ENCODE data around the gene N4BP2.

DNA sequence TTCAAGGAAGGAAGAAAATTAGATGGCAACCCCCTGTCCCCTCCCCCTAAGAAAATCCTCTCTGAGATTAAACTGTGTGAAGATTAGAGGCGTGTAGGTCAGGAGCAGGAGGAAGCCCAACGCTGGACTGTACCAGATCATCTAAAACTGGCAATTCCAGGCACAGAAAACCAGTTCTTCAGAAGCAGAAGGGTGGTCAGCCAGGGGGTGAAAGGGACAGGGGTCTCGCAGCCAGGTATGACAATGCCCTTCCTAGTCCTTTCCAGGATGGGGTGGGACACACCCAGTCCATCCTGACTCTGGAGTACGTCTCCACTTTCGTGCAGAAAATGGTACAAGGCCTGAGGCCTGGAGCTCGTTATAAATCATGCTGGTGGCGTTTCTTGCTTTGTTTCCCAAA lies 136.9 kb downstream of the N4BP2 start:
- TF ChIP-seq, protein P1, sequence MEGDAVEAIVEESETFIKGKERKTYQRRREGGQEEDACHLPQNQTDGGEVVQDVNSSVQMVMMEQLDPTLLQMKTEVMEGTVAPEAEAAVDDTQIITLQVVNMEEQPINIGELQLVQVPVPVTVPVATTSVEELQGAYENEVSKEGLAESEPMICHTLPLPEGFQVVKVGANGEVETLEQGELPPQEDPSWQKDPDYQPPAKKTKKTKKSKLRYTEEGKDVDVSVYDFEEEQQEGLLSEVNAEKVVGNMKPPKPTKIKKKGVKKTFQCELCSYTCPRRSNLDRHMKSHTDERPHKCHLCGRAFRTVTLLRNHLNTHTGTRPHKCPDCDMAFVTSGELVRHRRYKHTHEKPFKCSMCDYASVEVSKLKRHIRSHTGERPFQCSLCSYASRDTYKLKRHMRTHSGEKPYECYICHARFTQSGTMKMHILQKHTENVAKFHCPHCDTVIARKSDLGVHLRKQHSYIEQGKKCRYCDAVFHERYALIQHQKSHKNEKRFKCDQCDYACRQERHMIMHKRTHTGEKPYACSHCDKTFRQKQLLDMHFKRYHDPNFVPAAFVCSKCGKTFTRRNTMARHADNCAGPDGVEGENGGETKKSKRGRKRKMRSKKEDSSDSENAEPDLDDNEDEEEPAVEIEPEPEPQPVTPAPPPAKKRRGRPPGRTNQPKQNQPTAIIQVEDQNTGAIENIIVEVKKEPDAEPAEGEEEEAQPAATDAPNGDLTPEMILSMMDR (IDR thresholded peaks at IDR 0.05): no peak
- TF ChIP-seq POLR2A (IDR thresholded peaks at IDR 0.05): no peak
